KG1 (cell line): ENCODE results near the gene PARL.
"Not testable (repeated sequence)": the region's sequence is repeated elsewhere in the genome, so short reads cannot be mapped to it uniquely, and the experiment has no call there.

Experiments
- DNase-seq: peaks from one replicate; lab custom pipeline; 2025; lab: John Stamatoyannopoulos, UW

PARL gene

DNA sequence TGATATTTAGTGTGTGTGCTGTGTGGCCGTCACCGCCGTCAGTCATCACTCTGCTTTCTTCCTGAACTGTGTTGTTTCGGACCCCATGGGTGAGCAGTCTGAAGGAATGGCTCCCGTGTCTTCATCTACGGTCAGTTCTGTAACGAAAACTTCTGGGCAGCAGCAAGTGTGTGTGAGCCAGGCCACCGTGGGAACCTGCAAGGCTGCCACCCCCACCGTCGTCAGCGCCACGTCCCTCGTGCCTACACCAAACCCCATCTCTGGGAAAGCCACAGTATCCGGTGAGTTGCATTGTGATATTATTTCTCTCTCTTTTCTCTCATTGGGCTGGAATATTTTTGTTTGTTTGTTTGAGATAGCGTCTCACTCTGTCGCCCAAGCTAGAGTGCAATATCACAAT lies 94.0 kb downstream of the PARL start:
- no peak for DNase-seq

DNA sequence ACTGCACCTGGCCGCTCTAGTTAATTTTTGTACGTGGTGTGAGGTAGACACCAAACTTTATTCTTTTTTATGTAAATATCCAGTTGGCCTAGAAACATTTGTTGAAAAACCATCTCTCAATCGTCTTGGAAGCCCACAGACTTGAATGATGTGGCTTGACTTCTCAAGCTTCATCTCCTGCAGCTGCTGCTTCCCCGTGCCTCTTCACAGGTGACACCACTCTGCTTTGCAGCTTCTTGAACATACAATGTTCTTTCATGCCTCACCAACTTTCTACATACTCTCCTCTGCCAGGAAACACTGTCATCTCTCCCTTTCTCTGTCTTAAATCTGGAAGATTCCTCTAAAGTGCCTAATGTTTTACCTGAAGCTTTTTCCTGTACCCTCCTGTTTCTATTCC lies 94.9 kb downstream of the PARL start:
- no peak for DNase-seq

DNA sequence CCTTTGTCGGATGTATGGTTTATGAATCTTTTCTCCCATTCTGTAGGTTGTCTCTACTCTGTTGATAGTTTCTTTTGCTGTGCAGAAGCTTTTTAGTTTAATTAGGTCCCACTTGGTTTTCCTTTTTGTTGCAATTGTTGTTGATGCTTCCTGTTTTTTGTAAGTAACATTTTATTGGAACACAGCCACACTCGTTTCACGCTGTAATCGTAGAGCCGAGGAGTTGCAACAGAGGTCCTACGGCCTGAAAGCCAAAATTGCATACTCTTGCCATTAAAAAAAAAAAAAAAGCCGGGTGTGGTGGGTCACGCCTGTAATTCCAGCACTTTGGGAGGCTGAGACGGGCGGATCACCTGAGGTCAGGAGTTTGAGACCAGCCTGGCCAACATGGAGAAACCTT lies 100.2 kb downstream of the PARL start:
- not testable (repeated sequence) for DNase-seq

DNA sequence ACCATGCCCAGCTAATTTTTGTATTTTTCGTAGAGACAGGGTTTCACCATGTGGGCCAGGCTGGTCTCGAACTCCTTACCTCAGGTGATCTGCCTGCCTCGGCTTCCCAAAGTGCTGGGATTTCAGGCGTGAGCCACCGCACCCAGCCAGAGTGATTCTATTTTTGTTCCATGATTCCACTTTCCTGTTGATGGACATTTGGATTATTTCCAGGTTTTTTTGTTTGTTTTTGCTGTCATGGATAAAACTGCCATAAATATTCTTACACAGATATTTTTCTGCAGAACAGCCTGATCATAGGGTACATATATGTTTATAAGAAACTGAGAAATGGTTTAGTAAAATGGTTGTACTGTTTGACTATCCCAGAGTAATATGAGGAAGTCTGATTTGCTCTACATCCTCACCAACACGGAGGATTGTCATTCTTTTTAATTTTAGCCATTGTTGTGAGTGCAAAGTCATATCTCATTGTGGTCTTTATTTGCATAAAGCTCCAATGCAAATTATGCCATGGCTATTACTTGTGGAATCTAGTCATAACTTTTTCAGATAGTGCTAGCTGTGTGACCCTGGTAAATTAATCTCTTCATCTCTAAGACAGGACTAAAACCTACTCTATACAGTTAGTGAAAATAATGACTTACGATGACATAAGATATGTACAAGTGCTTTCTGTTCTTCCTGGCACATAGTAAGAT lies 102.0 kb downstream of the PARL start:
- DNase-seq, result no peak

DNA sequence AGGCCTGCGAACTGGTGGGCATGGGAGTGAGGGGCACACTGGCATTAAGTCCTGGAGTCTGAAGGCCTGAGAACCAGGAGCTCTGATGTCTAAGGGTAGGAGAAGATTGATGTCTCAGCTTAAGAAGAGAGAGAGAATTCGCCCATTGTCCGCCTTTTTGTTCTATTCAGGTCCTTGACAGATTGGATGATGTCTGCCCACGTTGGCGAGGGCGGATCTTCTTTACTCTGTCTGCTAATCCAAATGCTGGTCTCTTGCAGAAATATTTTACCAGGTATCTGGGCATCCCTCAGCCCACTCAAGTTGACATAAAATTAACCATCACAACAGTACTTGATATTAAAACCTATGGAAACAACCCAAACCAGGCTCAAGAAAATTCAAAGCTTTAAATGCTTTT lies 103.4 kb downstream of the PARL start:
- DNase-seq, result no peak

DNA sequence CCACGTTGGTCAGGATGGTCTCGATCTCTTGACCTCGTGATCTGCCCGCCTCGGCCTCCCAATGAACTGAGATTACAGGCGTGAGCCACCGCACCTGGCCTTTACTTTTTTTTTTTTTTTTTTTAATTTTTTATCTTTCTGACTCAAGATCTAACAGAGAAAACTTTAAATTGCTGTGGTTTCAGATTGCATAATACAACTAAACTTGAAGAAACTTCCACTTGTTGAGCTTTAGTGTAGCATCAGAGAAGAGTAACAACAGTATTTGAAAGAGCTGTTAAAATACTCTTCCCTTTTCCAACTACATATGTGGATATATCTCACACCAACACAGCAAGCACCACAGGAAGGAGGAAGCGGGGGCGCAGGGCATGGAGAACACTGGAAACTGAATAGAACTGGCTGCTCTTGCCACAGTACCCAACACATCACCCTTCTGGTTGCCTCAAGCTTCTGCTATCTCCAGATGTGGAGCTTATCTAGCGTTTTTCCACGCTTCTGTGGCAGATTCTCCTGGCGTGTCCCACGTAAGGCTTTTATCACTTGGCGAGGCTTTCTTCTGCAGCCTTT lies 104.7 kb downstream of the PARL start:
- no peak for DNase-seq
